ENCODE results near the gene CYB561A3.

CYB561A3 gene

DNA sequence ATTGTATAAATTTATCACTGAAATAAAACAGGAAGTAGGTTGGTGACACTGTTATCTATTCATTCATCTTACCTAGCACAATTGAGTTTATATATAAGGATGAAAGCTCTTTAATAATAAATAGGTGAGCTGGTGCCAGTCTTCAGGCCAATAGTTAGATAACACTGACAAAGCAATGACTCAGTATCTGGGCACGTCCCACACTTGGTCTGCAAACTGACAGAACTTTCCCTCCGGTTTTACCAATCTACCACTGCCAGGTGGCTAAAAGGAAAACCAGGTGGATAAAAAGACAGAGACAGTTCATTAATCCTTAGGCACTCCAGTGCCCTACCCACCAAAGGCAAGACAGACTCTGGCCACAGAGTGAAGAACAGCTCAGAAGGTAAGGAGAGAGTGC is 46.4 kb downstream of the CYB561A3 start:
- DNase-seq, result no peak

DNA sequence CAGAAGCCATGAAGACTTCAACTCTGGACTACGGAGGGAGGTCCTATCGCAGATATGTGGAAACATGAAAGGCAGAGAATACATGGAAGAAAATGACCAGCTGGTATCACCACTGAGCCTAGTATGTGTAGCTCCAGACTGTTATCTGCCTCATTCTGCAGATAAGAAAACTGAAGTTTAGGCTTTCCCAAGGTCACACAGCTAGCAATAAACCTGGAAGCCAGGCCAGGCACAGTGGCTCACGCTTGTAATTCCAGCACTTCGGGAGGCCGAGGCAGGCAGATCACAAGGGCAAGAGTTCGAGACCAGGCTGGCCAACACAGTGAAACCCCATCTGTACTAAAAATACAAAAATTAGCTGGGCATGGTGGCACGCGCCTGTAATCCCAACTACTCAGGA is 50.9 kb downstream of the CYB561A3 start:
- no peak for DNase-seq

DNA sequence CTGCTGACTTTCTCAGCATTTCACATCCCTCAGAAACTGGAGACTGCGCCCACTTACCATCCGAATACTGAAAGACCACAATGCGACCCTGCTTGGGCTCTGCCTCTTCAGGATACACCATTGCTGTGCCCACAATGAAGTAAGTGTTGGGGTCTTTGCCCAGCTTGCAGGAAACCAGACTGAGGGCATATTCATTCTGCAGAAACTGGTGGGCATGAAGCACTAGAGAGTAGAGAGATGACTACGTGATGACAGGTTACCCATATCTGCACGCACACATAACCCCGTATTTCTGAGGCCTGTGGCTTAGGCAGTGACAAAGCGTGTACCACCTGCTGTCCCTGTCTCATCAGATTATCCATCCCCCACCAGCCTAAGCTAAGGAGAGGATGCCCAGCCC is 51.9 kb downstream of the CYB561A3 start:
- no peak for DNase-seq

DNA sequence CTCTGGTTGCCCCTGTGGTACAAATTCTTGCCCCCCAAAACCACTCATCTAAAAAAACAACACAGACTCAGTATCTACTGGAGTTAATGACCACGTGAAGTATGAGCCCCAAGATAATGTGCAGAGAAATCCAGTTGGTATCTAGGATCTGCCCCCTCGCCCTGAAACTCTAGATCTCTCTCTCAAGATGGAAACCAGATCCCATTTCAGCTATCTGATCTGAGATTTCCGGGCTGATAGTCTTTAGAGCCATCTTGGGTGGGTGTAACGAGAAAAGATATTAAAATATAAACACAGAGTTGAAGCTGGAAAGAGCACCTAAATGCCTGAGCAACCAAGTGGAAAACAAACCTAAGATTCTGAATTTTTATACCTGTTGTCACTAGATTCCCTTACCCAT is 52.5 kb downstream of the CYB561A3 start:
- DNase-seq, result no peak

DNA sequence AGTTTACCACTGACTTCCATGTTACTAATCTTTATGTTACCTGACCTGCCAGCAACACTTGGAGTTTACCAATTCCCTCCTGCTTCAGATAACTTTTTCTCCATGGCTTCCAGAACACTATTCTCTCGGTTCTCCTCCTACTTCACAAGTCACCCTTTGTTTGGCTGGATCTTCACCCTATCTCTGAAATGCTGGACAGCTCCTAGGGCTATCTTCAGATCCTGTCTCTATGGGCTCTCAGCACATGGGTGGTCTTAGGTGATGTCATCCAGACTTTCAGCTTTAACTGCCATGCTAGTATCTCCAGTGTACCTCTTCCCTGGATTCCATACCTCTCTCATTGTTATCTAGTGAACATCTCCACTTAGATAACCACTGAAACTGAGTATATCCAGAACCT is 54.3 kb downstream of the CYB561A3 start:
- DNase-seq, result no peak

DNA sequence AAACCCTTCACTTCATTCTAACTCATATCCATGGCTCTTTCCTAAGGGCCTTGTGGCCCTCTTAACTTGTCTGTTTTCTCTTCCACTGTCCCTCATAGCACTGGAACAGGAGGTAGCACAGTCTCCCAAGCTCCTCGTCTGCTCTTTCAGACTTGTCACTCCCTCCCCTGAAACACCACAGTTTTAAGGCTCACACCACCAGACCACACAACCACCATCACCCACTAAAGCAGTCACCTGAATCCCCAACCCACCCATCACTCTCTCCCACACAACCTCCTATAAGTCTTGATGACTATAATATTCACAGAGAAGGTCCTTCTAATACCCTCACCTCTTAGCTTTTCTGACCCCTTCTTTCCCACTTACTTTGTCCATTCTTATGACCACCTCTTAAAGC is 55.5 kb downstream of the CYB561A3 start:
- no peak for DNase-seq

DNA sequence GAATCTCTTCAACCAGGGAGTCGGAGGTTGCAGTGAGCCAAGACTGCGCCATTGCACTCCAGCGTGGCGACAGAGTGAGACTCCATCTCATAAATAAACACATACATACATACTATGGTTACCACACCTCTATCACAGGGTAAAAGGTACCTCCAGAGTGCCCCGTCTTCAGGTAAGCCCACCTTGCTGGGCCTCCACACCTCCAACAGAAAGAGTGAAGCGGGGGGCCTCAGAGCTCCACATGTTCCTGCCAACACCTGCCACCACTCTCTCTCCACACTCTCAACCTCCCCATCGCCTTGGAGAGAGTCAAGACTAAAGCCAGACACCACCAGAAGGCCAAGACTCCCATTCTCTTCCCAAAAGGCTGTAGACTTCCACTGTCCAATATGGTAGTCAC is 56.3 kb downstream of the CYB561A3 start:
- no peak for DNase-seq

DNA sequence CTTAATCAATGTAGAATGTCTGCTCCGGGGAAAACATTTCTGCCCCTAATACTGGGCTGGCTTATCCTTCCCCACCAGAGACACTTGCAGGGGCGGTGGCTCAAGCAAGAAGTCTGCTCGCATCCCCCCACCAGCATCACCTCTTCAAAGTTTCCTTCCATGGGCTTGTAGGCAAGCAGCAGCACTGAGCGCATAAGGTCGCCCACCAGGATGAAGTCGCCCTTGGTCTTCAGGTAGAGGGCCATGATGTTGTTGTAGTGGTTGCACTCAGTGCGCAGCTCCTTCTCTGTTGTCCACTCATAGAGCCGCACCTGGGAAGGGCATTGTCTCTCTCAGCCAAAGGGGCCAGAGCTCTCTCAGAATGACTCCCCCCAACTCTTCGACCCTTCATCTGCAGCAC is 58.0 kb downstream of the CYB561A3 start:
- no peak for DNase-seq

DNA sequence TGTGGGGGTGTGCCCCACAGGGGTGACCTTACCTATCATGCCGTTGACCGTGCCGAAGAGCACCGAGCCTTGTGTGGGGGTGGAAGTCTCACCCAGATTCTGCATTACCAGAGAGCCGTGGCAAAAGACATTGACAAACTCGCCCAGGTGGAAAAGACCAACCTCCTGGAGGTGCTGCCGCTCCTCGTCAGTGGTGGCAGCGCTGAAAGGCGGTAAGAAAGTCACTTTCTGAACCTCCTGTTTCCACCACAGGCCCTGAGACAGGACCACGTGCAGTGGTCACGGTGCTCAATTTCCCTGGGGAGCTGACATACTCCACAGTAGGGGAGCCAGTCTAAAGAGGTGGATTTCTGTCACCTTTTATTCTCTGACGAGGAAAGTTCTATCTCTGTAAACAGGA is 59.1 kb downstream of the CYB561A3 start:
- no peak for DNase-seq
